Caco-2 (cell line): ENCODE measurements around the gene LRMDA. TPM values are rescaled to one million over a fixed set of nuclear protein-coding genes. Genes with fewer than 3 reads are reported as not detected.

Source experiments
- BruUV-seq: library from RNA; stranded (reverse); fragments of 400-500 nt; replicated peaks from 2 replicates; lab custom pipeline; 2021; lab: Mats Ljungman, UMichigan
- CTCF ChIA-PET: fragments of 300-600 bp; sonication (Branson Sonifier 250); formaldehyde crosslinking; loops from one replicate; lab custom pipeline; 2022; ENCODE audit warnings: antibody characterized with exemption; lab: Charles Lee
- POLR2A ChIA-PET: fragments of 300-600 bp; sonication (Branson Sonifier 250); formaldehyde crosslinking; loops from one replicate; lab custom pipeline; 2022; ENCODE audit warnings: antibody characterized with exemption; lab: Charles Lee
- DNase-seq, 2 experiments: peaks; one replicate each; pipeline versions ENCODE4 v3.0.0 to v3.0.0-alpha.2; 2020 to 2022
- H3K27me3 ChIP-seq: replicated peaks from 2 replicates; pipeline ENCODE4 v1.6.0; 2011; ENCODE audit warnings: low read length; ENCODE audit not compliant: control insufficient read depth, insufficient read depth
- H3K36me3 ChIP-seq: 2 replicates; pipeline ENCODE4 v1.5.1; 2011; ENCODE audit warnings: low read length; ENCODE audit not compliant: control insufficient read depth, insufficient read depth
- H3K4me1 ChIP-seq: fragments of 250-450 bp; sonication (Bioruptor Pico); 2 replicates; pipeline ENCODE4 v1.5.1; 2020; ENCODE audit warnings: mild to moderate bottlenecking
- H3K4me3 ChIP-seq: 2 replicates; pipeline ENCODE4 v1.5.1; 2011; ENCODE audit warnings: low read depth, mild to moderate bottlenecking, control low read depth, low read length
- H3K9me3 ChIP-seq: fragments of 250-450 bp; sonication (Bioruptor Pico); 2 replicates; pipeline ENCODE4 v1.5.1; 2020; ENCODE audit warnings: mild to moderate bottlenecking, moderate library complexity
- H3K27ac Mint-ChIP-seq: one replicate; pipeline ENCODE4 v1.8.0; 2022; ENCODE audit warnings: mixed read lengths; ENCODE audit not compliant: unreplicated experiment
- H3K27me3 Mint-ChIP-seq: one replicate; pipeline ENCODE4 v1.8.0; 2022; ENCODE audit warnings: mixed read lengths; ENCODE audit not compliant: insufficient read depth, unreplicated experiment
- H3K36me3 Mint-ChIP-seq: one replicate; pipeline ENCODE4 v1.8.0; 2022; ENCODE audit warnings: mild to moderate bottlenecking, mixed read lengths; ENCODE audit not compliant: insufficient read depth, unreplicated experiment
- H3K4me1 Mint-ChIP-seq: one replicate; pipeline ENCODE4 v1.8.0; 2022; ENCODE audit warnings: low read depth, mixed read lengths; ENCODE audit not compliant: unreplicated experiment
- H3K4me3 Mint-ChIP-seq: one replicate; pipeline ENCODE4 v1.8.0; 2022; ENCODE audit warnings: mild to moderate bottlenecking, moderate library complexity, mixed read lengths; ENCODE audit not compliant: unreplicated experiment
- H3K9me3 Mint-ChIP-seq: one replicate; pipeline ENCODE4 v1.8.0; 2022; ENCODE audit warnings: mixed read lengths; ENCODE audit not compliant: unreplicated experiment
- CTCF ChIP-seq, 2 experiments: fragments of 200-600 bp in 1 of 2; IDR thresholded peaks; 1 replicate in 1 of 2; 2 replicates in 1 of 2; pipeline versions ENCODE4 v1.5.1 to v1.8.0; 2011 to 2022; ENCODE audit warnings: antibody characterized with exemption in 1 of 2, control low read depth in 1 of 2, inconsistent platforms in 1 of 2, low read depth in 1 of 2, low read length in 1 of 2, mild to moderate bottlenecking in 1 of 2, moderate library complexity in 1 of 2; ENCODE audit not compliant: insufficient read depth in 1 of 2, severe bottlenecking in 1 of 2, unreplicated experiment in 1 of 2
- intact Hi-C: fragments of 100-400 bp; cut with micrococcal nuclease; formaldehyde crosslinking; loops from one replicate; pipeline ENCODE4 v1.10.0; 2022; ENCODE audit not compliant: unreplicated experiment
- total RNA-seq: library from RNA; stranded (reverse); gene quantifications from 2 replicates; pipeline ENCODE4 v1.2.3, GENCODE V29; 2022

The LRMDA gene
- total RNA-seq, 1 experiment from 2014 or later, result 18.5 TPM

- no peaks in the 10 kb centered on the region; the same call in 1 of the 2 replicates for H3K9me3 ChIP-seq
- H3K27ac Mint-ChIP-seq, result no peak overlapping the region
- no peaks in the 10 kb centered on the region for H3K36me3 ChIP-seq
- H3K4me1 Mint-ChIP-seq, result no peaks in the 10 kb centered on the region
- H3K9me3 Mint-ChIP-seq, result no peaks in the 10 kb centered on the region
- H3K4me1 ChIP-seq, result no peaks in the 10 kb centered on the region
- H3K27me3 ChIP-seq, result no peaks in the 10 kb centered on the region
- H3K27me3 Mint-ChIP-seq, result no peaks in the 10 kb centered on the region
- no peak for TF ChIP-seq CTCF (IDR thresholded peaks at IDR 0.05; ENCODE audit: insufficient read depth in 1 of 2, low read depth in 1 of 2, low read length in 1 of 2, severe bottlenecking in 1 of 2, unreplicated experiment in 1 of 2)
- intact Hi-C loops, result no loop called here
- H3K36me3 Mint-ChIP-seq, result no peaks in the 10 kb centered on the region
- no peak overlapping the region for H3K4me3 Mint-ChIP-seq
- no peak for DNase-seq
- POLR2A ChIA-PET, result no interaction called here
- BruUV-seq, result no TSS peak
- CTCF ChIA-PET, result no interaction called here
- no peak overlapping the region for H3K4me3 ChIP-seq
Measured at GRCh38 chr10:76454506-76455140, 1023.2 kb downstream of the LRMDA start.

- Histone ChIP-seq H3K36me3 (no peaks in the 10 kb centered on the region), H3K4me3 (no peak overlapping the region), H3K9me3 (no peaks in the 10 kb centered on the region; the same call in 1 of the 2 replicates), H3K27me3 (no peaks in the 10 kb centered on the region), H3K4me1 (no peaks in the 10 kb centered on the region)
- intact Hi-C loops, result no loop called here
- Mint-ChIP-seq H3K27me3 (no peaks in the 10 kb centered on the region), H3K4me3 (no peak overlapping the region), H3K4me1 (no peaks in the 10 kb centered on the region), H3K27ac (no peak overlapping the region), H3K36me3 (no peaks in the 10 kb centered on the region), H3K9me3 (no peaks in the 10 kb centered on the region)
- CTCF ChIA-PET, result no interaction called here
- POLR2A ChIA-PET, result no interaction called here
- no peak for TF ChIP-seq CTCF (IDR thresholded peaks at IDR 0.05; ENCODE audit: insufficient read depth in 1 of 2, low read depth in 1 of 2, low read length in 1 of 2, severe bottlenecking in 1 of 2, unreplicated experiment in 1 of 2)
- BruUV-seq, result no TSS peak
- no peak for DNase-seq
Measured at GRCh38 chr10:76456197-76456596, 1024.8 kb downstream of the LRMDA start.

GRCh38 chr10:76459016-76459730 lies 1027.7 kb downstream of the LRMDA start:
- CTCF ChIA-PET, result no interaction called here
- intact Hi-C loops, result no loop called here
- Histone ChIP-seq H3K9me3 (no peaks in the 10 kb centered on the region; the same call in 1 of the 2 replicates), H3K36me3 (no peaks in the 10 kb centered on the region), H3K4me1 (no peaks in the 10 kb centered on the region), H3K4me3 (no peak overlapping the region), H3K27me3 (no peaks in the 10 kb centered on the region)
- H3K9me3 Mint-ChIP-seq, result no peaks in the 10 kb centered on the region
- no peak for TF ChIP-seq CTCF (IDR thresholded peaks at IDR 0.05; ENCODE audit: insufficient read depth in 1 of 2, low read depth in 1 of 2, low read length in 1 of 2, severe bottlenecking in 1 of 2, unreplicated experiment in 1 of 2)
- no peak overlapping the region for H3K4me3 Mint-ChIP-seq
- no TSS peak for BruUV-seq
- no peaks in the 10 kb centered on the region for H3K4me1 Mint-ChIP-seq
- H3K36me3 Mint-ChIP-seq, result no peaks in the 10 kb centered on the region
- POLR2A ChIA-PET, result no interaction called here
- DNase-seq, result no peak
- H3K27me3 Mint-ChIP-seq, result no peaks in the 10 kb centered on the region
- H3K27ac Mint-ChIP-seq, result no peak overlapping the region
